Neuronal stem cell (in vitro differentiated cells): Measurements from ENCODE around the gene PIEZO1.
A peak's percentile ranks its signal among the peaks of the same experiment; 100 is the strongest.

Experiments
- DNase-seq: peaks from one replicate; pipeline ENCODE4 v3.0.0-alpha.2; 2013; ENCODE audit warnings: low spot score
- H2AFZ ChIP-seq: one replicate; pipeline ENCODE4 v1.6.1; 2013; ENCODE audit warnings: mild to moderate bottlenecking, low read length, inconsistent platforms
- H2AK5ac ChIP-seq: 2 replicates; pipeline ENCODE4 v1.6.1; 2013; ENCODE audit warnings: low read depth, mild to moderate bottlenecking, inconsistent platforms, low read length, moderate library complexity, mixed read lengths
- H2BK120ac ChIP-seq: 2 replicates; pipeline ENCODE4 v1.6.1; 2013; ENCODE audit warnings: low read depth, mild to moderate bottlenecking, inconsistent platforms, low read length, moderate library complexity, mixed read lengths
- H2BK12ac ChIP-seq: one replicate; pipeline ENCODE4 v1.6.1; 2013; ENCODE audit warnings: low read length, inconsistent platforms
- H2BK15ac ChIP-seq: 2 replicates; pipeline ENCODE4 v1.6.1; 2013; ENCODE audit warnings: mild to moderate bottlenecking, low read length, inconsistent platforms, mixed read lengths
- H2BK5ac ChIP-seq: one replicate; pipeline ENCODE4 v1.6.1; 2013; ENCODE audit warnings: inconsistent platforms, mild to moderate bottlenecking, low read length, moderate library complexity
- H3K14ac ChIP-seq: one replicate; pipeline ENCODE4 v1.6.1; 2013; ENCODE audit warnings: low read length, inconsistent platforms
- H3K18ac ChIP-seq: 2 replicates; pipeline ENCODE4 v1.6.1; 2013; ENCODE audit warnings: low read length, inconsistent platforms
- H3K23ac ChIP-seq: 2 replicates; pipeline ENCODE4 v1.6.1; 2013; ENCODE audit warnings: low read depth, mild to moderate bottlenecking, mixed read lengths, low read length, inconsistent platforms; ENCODE audit not compliant: poor library complexity
- H3K27ac ChIP-seq: replicated peaks from 3 replicates; pipeline ENCODE4 v1.5.1; 2013; ENCODE audit warnings: low read length, inconsistent platforms
- H3K27me3 ChIP-seq, 3 experiments: 2 replicates each; pipeline ENCODE4 v1.6.1; 2013; ENCODE audit warnings: low read length in 3 of 3, mild to moderate bottlenecking in 2 of 3, inconsistent platforms in 1 of 3, low read depth in 1 of 3, mixed read lengths in 1 of 3, moderate library complexity in 1 of 3; ENCODE audit not compliant: control insufficient read depth in 3 of 3, insufficient read depth in 3 of 3
- H3K36me3 ChIP-seq, 2 donors: replicated peaks in 1 of 2; 2 replicates each; pipeline ENCODE4 v1.6.1; 2013; ENCODE audit warnings: low read length in 2 of 2; ENCODE audit not compliant: control insufficient read depth in 2 of 2, insufficient read depth in 2 of 2
- H3K4ac ChIP-seq: 2 replicates; pipeline ENCODE4 v1.6.1; 2013; ENCODE audit warnings: inconsistent platforms, mild to moderate bottlenecking, low read length, moderate library complexity
- H3K4me1 ChIP-seq, 2 donors: 1 replicate in 1 of 2; 2 replicates in 1 of 2; pipeline ENCODE4 v1.6.1; 2013; ENCODE audit warnings: low read length in 2 of 2, low read depth in 1 of 2; ENCODE audit not compliant: control insufficient read depth in 2 of 2, insufficient read depth in 1 of 2
- H3K4me2 ChIP-seq: one replicate; pipeline ENCODE4 v1.6.1; 2013; ENCODE audit warnings: mild to moderate bottlenecking, low read length, inconsistent platforms; ENCODE audit not compliant: insufficient read depth, poor library complexity, severe bottlenecking
- H3K4me3 ChIP-seq, 2 donors: 2 replicates each; pipeline ENCODE4 v1.5.1; 2013; ENCODE audit warnings: low read length in 2 of 2, mild to moderate bottlenecking in 2 of 2, inconsistent platforms in 1 of 2, moderate library complexity in 1 of 2
- H3K79me1 ChIP-seq: one replicate; pipeline ENCODE4 v1.6.1; 2013; ENCODE audit warnings: low read depth, mild to moderate bottlenecking, inconsistent platforms, low read length, moderate library complexity
- H3K9ac ChIP-seq: one replicate; pipeline ENCODE4 v1.6.1; 2013; ENCODE audit warnings: mild to moderate bottlenecking, low read depth, low read length, inconsistent platforms; ENCODE audit not compliant: poor library complexity
- H3K9me3 ChIP-seq, 2 donors: replicated peaks in 1 of 2; 2 replicates each; pipeline versions ENCODE3 to v1.6.1; 2013; ENCODE audit warnings: low read length in 2 of 2, mild to moderate bottlenecking in 2 of 2, inconsistent platforms in 1 of 2, low read depth in 1 of 2, mixed read lengths in 1 of 2, moderate library complexity in 1 of 2; ENCODE audit not compliant: control insufficient read depth in 2 of 2, insufficient read depth in 1 of 2
- H4K8ac ChIP-seq: one replicate; pipeline ENCODE4 v1.6.1; 2013; ENCODE audit warnings: low read depth, mild to moderate bottlenecking, inconsistent platforms, low read length, moderate library complexity
- H4K91ac ChIP-seq: one replicate; pipeline ENCODE4 v1.6.1; 2013; ENCODE audit warnings: low read length, low read depth, mild to moderate bottlenecking, inconsistent platforms; ENCODE audit not compliant: poor library complexity
- WGBS, 2 donors: extraction: QIAGEN DNeasy Blood & Tissue Kit; methylation state at CpG; one replicate each; pipeline ENCODE4 v1.1.7; 2013; ENCODE audit warnings: missing lambda C conversion rate in 2 of 2, mixed read lengths in 1 of 2; ENCODE audit not compliant: insufficient read length in 2 of 2, insufficient replicate concordance in 1 of 2; ENCODE audit errors: extremely low coverage in 2 of 2; 5-methylcytosine and 5-hydroxymethylcytosine counted together

Gene PIEZO1

GRCh38 chr16:88713568-88714419, 71.2 kb downstream of the PIEZO1 start:
- Histone ChIP-seq H3K9ac (no peak overlapping the region), H4K8ac (no peak overlapping the region), H3K9me3 (no peaks in the 10 kb centered on the region), H3K4me3 (peak overlapping the region in 1 of 2 donors; percentile 47), H2BK12ac (no peak overlapping the region), H3K79me1 (no peaks in the 10 kb centered on the region), H2BK15ac (no peak overlapping the region), H3K4me2 (no peak overlapping the region), H3K27me3 (no peaks in the 10 kb centered on the region), H3K14ac (peak overlapping the region; percentile 71), H3K4ac (no peak overlapping the region), H3K4me1 (no peaks in the 10 kb centered on the region), H2AK5ac (no peak overlapping the region), H2AFZ (no peak overlapping the region), H3K18ac (no peak overlapping the region), H3K23ac (peak overlapping the region; percentile 65), H2BK5ac (no peak overlapping the region), H2BK120ac (no peak overlapping the region), H3K36me3 (peaks cover 19 to 48% of the 10 kb centered on the region in 2 donors), H3K27ac (no peak overlapping the region), H4K91ac (no peak overlapping the region)
- no peak for DNase-seq
- no CpG with 5 or more reads among the region's 30 CpGs for WGBS, 2 donors

DNA sequence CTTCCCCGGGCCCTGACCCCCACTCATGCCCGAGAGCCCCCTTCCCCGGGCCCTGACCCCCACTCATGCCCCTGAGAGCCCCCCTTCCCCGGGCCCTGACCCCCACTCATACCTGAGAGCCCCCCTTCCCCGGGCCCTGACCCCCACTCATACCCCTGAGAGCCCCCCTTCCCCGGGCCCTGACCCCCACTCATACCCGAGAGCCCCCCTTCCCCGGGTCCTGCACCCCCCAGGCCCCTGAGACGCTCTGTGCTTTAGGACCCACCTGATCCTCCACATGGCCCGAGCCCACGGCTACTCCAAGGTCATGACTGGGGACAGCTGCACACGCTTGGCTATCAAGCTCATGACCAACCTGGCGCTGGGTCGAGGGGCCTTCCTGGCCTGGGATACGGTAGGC, 72.0 kb downstream of the PIEZO1 start:
- no peaks in the 10 kb centered on the region for H3K27me3 ChIP-seq
- H3K4me3 ChIP-seq = no peak overlapping the region
- H3K4me1 ChIP-seq = no peaks in the 10 kb centered on the region
- DNase-seq = no peak
- H4K91ac ChIP-seq = no peak overlapping the region
- peaks cover 4% of the 10 kb centered on the region for H3K79me1 ChIP-seq
- H3K4me2 ChIP-seq = no peak overlapping the region
- no peaks in the 10 kb centered on the region for H3K9me3 ChIP-seq
- no peak overlapping the region for H2BK12ac ChIP-seq
- H3K9ac ChIP-seq = no peak overlapping the region
- H2BK5ac ChIP-seq = no peak overlapping the region
- no peak overlapping the region for H3K4ac ChIP-seq
- WGBS, 2 donors = no CpG with 5 or more reads among the region's 15 CpGs
- H3K14ac ChIP-seq = no peak overlapping the region
- H2BK120ac ChIP-seq = no peak overlapping the region
- peaks cover 16 to 41% of the 10 kb centered on the region in 2 donors for H3K36me3 ChIP-seq
- H2AK5ac ChIP-seq = no peak overlapping the region
- H4K8ac ChIP-seq = no peak overlapping the region
- H2AFZ ChIP-seq = no peak overlapping the region
- no peak overlapping the region for H3K27ac ChIP-seq
- H3K23ac ChIP-seq = peak overlapping the region; percentile 65
- no peak overlapping the region for H3K18ac ChIP-seq
- no peak overlapping the region for H2BK15ac ChIP-seq

GRCh38 chr16:88712362-88712979, 72.5 kb downstream of the PIEZO1 start:
- WGBS, 2 donors = no CpG with 5 or more reads among the region's 25 CpGs
- Histone ChIP-seq H3K36me3 (peaks cover 14 to 36% of the 10 kb centered on the region in 2 donors), H3K14ac (peak overlapping the region; percentile 21)

DNA sequence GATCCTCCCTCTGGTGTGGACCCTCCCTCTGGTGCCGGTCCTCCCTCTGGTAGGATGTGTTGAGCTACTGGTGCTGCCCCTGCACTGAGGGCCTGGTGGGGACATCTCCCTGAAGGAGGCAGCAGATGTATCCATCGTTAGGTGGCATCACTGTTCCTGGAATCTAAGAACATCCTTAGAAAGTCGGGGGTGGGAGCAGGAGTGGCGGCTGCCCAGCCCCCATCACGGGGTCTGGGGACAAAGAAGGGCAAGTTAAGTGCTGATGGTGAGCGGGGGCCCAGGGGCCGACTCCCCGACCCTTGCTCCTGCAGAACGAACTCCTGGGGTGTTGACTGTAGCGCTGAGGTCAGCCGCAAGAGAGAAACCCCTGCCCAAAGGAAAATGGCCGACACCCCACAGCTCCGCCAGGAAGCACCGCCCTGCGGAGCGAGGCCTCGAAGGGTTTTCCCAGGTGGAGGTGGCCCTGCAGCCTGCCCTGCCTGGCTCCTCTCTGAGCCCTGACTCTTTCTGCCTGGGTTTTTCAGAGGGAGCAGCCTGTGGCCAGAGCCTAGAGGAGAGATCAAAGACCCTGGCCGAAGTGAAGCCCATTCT, 73.2 kb downstream of the PIEZO1 start:
- Histone ChIP-seq H2AK5ac (no peak overlapping the region), H3K18ac (no peak overlapping the region), H3K9me3 (no peaks in the 10 kb centered on the region), H3K4me2 (no peak overlapping the region), H3K14ac (no peak overlapping the region), H3K4me1 (peaks cover 5 to 7% of the 10 kb centered on the region in 2 donors), H3K27ac (no peak overlapping the region), H3K9ac (no peak overlapping the region), H4K8ac (no peak overlapping the region), H3K4me3 (no peak overlapping the region), H3K79me1 (peaks cover 5% of the 10 kb centered on the region), H2BK120ac (no peak overlapping the region), H3K27me3 (no peaks in the 10 kb centered on the region), H3K23ac (no peak overlapping the region), H2BK5ac (no peak overlapping the region), H2BK12ac (no peak overlapping the region), H3K36me3 (peaks cover 12 to 29% of the 10 kb centered on the region in 2 donors), H3K4ac (no peak overlapping the region), H2BK15ac (no peak overlapping the region), H4K91ac (no peak overlapping the region), H2AFZ (no peak overlapping the region)
- WGBS, 2 donors = no CpG with 5 or more reads among the region's 18 CpGs
- no peak for DNase-seq

More at GRCh38 chr16:88712362-88712979, 72.5 kb downstream of the PIEZO1 start:
- Histone ChIP-seq H2BK5ac (no peak overlapping the region), H4K8ac (no peak overlapping the region), H3K27ac (no peak overlapping the region), H3K23ac (no peak overlapping the region), H3K9me3 (no peaks in the 10 kb centered on the region), H3K79me1 (peaks cover 5% of the 10 kb centered on the region), H3K27me3 (no peaks in the 10 kb centered on the region), H3K4me2 (no peak overlapping the region), H3K4me3 (no peak overlapping the region), H3K9ac (no peak overlapping the region), H2AK5ac (peak overlapping the region; percentile 75), H3K4me1 (peaks cover 0 to 1% of the 10 kb centered on the region in 2 donors), H4K91ac (no peak overlapping the region), H2AFZ (no peak overlapping the region), H2BK120ac (no peak overlapping the region), H2BK12ac (peak overlapping the region; percentile 10), H2BK15ac (no peak overlapping the region), H3K4ac (no peak overlapping the region), H3K18ac (no peak overlapping the region)
- DNase-seq = no peak
